Breast epithelium (tissue), 3 donors: ENCODE results near the gene CFAP97D1.

Experiments
- POLR2A ChIP-seq: fragments of 450-650 bp; IDR thresholded peaks from one replicate; pipeline ENCODE4 v1.6.1; 2016; ENCODE audit warnings: antibody characterized with exemption, mild to moderate bottlenecking, moderate library complexity
- POLR2AphosphoS5 ChIP-seq, 3 donors: sonication (generic); formaldehyde crosslinking; IDR thresholded peaks; one replicate each; pipeline ENCODE4 v1.6.1; 2017; ENCODE audit warnings: antibody characterized with exemption in 3 of 3

DNA sequence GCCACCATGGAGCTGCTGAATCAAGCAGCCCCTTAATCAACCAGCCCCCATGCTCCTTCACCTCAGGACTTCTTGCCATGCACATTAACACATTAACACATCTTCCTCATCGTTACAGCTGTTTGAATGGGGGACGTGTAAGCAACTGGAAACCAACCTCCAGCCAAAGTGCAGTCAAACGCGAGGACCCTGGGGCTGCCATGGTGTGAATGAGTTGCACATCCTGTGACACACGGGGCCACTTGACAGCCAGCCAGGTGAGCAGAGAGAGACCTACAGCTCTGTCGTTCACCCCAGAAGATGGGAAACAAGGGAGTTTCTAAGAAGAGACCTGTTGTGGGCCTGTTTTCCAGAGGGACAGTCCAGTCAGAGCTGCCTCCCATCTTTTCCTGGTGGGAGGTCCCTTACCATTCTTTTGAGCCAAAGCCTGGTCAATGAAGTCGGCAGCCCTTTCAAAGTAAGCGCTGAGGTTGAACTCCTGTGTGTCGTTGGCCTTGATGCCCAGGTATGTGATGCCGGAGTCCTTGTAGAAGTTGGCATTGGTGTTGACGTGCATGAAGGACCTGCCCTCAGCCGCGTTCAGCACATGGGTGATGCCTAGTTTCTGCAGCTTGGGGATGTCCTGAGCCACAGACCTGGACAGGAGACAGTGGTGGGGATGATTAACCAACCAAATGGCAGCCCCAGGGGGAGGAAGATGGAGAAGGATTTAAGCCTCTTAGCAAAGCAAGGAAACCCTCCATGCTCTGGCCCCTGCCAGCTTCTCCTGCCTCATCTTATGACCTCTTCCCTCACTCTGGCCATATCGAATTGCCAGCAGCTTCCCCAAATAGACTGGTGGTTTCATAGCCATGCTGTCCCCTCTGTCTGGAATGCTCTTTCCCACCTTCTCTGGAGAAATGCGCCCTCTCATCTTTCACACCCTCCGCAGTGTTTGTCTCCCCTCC lies 5.7 kb upstream of the CFAP97D1 start:
- TF ChIP-seq POLR2A = no peak
- no peak for TF ChIP-seq POLR2AphosphoS5 (IDR thresholded peaks at IDR 0.05)
